GM21515 (cell line): ENCODE measurements around the gene LRRC3.
"Not testable (repeated sequence)": the region's sequence is repeated elsewhere in the genome, so short reads cannot be mapped to it uniquely, and the experiment has no call there.

Experiments used
- ATAC-seq: cut with Tn5 transposase; IDR thresholded peaks from one replicate; pipeline ENCODE4 v1.9.1; 2021; ENCODE audit not compliant: unreplicated experiment

LRRC3 gene

DNA sequence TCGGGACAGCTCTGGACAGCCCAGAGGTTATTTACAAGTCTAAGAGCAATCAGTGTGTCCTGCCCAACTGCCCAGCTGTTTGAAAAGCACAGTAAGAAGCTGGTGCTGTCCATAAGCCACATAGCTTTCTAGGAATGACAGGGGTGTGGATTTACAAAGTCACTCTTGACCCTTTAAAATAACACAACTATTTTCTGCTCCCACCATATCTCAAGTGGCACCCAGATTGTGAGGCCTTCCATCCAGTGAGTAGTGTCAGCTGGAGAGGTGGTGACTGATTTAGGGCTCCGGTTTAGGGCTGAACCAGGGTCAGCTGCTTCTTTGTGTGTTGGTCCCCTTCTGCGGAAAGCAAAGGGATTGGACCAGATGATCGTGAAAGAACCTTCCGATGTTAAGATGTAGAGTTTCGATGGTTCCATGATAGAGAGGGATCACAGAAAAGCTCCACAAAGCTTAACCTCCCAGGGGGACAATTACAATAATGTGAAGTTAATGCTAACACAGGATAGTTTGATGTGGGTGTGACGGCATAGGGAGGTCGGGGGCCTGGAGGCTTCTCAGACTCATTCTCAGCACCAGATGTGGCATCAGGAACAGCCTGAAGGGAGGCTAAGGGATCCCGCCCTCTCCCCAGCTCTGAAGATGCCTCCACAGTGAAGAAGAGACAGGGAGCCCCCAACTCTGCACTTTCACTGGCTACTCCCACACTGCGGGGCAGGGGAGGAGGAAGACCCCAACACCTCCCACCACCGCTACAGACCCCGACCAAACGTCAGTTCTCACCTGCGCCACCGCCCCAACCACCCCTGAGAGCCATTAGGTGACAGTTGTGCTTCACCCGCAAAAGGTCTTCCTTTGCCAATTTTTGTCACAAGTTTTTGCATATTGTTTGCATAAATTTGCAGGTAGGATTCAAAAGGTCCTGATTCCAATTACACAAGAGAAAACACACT lies 40.6 kb downstream of the LRRC3 start:
- ATAC-seq, result no peak

DNA sequence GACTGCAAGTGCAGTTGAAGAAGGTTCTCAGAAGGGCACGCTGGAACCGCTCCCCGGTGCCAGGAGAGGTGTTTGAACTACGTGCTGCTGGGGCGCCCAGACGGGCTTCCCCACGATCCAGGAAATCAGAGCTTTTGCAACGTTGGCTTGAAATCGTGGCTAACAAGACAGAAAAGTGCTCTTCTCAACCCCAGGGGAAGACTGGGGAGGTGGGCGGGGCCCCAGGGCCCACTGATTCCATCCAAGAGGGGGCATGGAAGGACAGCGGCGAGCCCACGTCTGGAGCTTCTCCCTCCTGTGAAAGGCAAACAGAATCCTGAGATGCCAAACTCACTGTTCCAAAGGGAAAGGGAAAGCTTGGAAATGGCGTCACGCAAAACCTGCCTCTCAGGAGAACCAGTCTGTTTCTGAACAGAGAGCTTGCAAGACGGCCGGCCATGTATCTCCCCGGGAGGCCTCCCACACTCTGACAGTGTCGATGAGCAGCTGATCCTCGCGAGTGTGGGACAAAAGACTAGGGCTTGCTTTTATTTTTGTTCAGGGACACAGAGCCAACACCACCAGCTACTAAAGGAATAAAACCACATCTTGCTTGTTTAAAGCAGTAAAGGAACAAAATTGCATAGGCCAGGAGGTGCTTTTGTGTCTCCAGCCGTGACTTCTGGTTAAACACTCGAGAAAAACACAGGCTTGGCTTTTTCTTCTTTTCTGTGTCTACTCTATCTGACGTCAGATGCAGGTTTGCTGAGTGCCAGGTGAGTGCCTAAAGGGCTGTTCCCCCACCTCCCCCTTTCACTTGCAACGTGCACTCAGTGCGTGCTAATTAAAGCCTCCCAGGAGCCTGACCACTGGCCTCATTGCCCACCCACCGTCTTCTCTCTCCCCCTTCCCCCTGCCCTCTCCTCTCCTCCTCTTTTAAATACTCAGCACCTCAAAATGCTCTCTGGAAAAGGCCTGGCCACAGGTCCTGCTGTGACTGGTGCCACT lies 41.5 kb downstream of the LRRC3 start:
- no peak for ATAC-seq

DNA sequence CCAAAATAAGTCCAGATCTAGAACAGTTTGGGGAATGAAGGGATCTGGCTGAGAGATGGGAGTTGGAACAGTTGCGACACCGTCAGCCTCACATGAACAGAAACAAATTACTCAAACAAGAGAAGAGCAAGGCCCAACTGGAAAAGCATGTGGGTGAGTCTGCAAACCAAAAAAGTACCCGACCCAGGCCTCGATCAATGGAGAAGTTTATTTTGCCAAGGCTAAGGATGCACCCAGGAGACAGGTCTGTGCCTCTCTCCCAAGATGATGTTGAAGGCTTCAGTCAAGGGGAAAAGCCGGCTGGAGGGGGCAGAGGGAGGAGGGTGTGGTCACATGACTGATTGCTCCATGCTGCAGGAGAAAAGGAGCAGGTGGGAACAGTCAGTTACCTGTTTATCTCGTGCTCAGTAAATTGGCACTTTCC lies 42.4 kb downstream of the LRRC3 start:
- ATAC-seq, result no peak

DNA sequence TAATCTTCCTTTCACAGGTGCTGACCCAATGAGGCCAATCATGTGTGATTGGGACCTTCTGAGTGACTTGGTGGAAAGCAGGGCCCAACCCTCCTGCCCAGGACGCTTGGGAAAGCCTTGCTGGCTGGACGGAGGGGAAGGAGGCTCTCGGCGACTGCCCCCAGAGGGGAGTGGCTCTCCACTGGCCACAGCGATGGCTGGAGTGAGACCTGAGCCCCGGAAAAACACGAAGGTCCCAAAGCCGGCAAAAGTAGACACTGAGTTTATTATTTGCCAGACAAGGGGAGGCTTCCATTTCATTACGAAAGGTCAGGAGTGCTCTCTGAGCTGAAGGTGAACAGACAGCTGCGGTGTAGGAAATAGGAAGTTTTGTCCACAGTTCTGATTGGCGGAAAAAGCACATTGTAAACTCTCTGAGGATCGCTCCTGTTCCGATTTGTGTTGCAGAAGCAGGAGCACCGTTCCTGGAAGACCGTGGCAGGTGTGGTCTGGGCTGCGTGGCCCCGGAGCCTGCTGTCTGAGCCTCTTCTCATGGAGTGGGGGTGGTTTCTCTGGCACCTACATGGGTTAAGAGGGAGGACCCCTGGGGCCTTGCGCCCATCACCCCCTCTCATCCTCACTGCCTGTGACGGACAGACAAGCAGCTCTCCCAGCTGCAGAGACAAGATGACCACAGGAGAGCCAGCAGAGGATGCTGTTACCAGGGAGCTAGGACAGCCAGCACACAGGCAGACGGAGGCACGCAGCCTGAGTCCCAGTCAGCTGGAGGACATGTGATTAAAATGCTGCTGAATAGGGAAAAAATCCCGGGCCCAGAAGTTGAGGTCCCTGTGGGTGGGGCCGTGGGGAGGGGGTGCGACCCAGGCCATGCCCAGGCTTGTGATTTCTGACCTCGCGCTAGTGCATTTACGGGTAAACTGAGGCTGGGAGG lies 43.2 kb downstream of the LRRC3 start:
- no peak for ATAC-seq

DNA sequence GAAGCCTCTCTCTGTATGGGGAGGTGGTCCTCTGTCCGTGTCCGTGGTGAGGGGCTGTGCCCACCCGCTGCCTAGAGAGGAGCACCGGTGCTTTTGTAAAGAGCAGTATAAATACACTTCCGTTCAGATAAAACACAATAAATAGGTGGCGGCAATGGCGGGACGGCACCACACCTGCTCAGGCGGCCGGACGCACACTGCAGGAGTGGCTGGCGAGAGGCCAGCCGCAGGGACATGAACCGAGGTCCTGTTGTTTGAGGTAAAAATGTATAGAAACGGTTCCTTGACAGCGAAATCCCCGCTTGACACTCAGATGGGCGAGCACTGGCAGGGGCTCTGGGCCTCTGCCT lies 43.9 kb downstream of the LRRC3 start:
- no peak for ATAC-seq

DNA sequence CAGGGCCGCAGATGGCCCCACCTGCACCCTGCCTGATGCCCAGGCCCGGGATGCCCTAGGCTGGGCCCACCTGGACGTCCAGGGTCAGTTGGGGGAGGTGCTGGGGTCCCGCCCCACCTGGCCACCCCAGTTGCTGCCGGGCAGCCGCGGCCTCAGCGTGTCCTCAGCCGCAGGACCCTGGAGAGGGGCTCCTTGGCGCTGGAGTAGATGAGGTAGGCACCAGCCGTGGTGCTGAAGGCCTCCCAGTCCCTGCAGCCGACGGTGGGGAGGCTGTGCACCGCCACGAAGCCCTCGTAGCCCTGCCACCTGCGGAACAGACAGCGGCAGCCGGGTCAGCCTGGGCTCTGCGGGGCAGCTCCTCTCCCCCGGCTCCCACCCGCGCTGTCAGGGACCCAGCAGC lies 44.3 kb downstream of the LRRC3 start:
- no peak for ATAC-seq

DNA sequence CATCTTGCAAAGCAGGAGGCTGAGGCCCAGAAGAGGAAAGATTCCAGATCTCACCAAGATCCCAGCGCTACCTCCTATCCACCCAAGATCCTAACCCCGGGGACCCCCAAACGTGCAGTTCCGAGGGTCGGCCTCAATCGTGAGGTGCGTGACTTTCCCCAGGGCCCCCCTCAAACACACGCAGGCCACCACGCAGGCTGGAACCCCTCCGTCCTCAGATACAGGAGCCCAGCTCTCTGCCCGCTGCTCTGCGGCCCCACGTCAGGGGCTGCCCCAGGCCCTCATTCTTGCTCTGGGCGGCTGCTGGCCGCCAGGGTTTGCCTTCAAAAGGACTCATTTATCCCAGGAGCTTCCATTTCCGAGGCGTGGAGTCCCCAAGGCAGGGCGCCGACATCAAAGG lies 44.8 kb downstream of the LRRC3 start:
- no peak for ATAC-seq

DNA sequence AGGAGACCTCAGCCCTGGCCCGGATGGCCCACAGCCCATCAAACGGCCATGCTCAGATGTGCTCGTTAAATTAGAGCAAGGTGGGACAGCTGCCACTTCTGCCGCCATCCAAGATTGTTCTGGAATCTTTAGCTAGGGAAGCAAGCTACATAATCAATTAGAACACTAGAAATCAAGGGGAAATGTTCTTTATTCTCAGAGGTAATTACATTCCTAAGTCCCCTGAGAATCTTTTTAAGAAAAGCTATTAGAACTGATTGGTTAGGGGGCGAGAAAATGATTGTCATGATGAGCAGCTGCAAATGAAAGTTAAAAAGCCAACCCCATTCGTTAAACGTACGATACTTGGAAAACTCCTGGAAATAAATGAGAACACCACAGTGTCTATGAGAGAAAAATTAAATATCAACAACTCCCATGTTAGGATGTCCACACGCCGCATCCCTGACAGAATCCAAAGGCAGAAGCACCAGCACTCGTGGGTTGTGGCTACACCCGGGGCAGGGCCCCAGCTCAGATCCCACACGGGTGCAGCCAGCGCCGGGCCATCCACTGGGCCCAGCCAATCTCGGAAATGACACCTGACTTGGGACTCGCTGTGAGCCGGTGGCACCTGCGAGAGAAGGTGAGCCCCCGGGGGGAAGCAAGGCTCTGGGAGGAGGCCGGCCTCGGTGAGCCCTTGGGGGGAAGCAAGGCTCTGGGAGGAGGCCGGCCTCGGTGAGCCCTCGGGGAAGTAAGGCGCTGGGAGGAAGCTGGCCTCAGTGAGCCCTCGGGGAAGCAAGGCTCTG lies 47.1 kb downstream of the LRRC3 start:
- no peak for ATAC-seq

DNA sequence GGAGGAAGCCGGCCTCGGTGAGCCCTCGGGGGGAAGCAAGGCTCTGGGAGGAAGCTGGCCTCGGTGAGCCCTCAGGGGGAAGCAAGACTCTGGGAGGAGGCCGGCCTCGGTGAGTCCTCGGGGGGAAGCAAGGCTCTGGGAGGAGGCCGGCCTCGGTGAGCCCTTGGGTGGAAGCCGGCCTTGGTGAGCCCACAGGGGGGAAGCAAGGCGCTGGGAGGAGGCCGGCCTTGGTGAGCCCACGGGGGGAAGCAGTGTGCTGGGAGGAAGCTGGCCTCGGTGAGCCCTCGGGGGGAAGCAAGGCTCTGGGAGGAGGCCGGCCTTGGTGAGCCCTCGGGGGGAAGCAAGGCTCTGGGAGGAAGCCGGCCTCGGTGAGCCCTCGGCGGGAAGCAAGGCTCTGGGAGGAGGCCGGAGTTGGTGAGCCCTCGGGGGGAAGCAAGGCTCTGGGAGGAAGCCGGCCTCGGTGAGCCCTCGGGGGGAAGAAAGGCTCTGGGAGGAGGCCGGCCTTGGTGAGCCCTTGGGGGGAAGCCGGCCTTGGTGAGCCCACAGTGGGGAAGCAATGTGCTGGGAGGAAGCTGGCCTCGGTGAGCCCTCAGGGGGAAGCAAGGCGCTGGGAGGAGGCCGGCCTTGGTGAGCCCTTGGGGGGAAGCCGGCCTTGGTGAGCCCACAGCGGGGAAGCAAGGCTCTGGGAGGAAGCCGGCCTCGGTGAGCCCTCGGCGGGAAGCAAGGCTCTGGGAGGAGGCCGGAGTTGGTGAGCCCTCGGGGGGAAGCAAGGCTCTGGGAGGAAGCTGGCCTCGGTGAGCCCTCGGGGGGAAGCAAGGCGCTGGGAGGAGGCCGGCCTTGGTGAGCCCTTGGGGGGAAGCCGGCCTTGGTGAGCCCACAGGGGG lies 47.9 kb downstream of the LRRC3 start:
- not testable (repeated sequence) for ATAC-seq

DNA sequence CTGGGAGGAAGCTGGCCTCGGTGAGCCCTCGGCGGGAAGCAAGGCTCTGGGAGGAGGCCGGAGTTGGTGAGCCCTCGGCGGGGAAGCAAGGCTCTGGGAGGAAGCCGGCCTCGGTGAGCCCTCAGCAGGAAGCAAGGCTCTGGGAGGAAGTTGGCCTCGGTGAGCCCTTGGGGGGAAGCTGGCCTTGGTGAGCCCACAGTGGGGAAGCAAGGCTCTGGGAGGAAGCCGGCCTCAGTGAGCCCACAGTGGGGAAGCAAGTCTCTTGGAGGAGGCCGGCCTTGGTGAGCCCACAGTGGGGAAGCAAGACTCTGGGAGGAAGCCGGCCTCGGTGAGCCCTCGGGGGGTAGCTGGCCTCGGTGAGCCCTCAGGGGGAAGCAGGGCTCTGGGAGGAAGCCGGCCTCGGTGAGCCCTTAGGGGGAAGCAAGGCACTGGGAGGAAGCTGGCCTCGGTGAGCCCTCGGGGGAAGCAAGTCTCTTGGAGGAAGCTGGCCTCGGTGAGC lies 48.6 kb downstream of the LRRC3 start:
- no peak for ATAC-seq

DNA sequence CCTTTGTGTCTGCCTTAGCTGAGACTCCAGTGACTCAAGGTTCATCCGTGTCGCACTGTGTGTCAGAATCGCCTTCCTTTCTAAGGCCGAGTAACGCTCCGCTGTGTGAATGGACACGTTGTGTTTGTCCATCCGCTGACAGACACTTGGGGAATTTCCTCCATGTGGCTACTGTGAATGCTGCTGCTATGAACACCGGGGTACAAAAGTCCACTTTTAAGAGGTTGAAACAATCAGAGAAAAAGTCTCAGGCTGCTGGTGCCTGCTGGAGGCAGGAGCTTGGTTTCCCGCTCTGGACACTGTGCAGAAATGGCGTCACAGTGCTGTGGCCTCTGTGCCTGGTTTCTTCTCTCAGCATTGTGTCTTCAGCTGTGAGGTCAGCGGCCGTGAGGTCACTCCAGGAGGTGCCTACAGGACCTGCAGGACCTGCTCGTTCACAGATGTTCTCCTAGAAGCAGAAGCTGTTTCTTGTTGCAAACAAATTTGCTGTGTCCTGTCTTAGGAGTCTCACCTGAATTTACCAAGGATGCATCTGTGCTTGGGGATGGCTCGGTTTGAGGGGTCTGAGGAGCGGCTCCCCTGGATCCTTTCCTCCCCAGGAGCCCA lies 50.5 kb downstream of the LRRC3 start:
- no peak for ATAC-seq

DNA sequence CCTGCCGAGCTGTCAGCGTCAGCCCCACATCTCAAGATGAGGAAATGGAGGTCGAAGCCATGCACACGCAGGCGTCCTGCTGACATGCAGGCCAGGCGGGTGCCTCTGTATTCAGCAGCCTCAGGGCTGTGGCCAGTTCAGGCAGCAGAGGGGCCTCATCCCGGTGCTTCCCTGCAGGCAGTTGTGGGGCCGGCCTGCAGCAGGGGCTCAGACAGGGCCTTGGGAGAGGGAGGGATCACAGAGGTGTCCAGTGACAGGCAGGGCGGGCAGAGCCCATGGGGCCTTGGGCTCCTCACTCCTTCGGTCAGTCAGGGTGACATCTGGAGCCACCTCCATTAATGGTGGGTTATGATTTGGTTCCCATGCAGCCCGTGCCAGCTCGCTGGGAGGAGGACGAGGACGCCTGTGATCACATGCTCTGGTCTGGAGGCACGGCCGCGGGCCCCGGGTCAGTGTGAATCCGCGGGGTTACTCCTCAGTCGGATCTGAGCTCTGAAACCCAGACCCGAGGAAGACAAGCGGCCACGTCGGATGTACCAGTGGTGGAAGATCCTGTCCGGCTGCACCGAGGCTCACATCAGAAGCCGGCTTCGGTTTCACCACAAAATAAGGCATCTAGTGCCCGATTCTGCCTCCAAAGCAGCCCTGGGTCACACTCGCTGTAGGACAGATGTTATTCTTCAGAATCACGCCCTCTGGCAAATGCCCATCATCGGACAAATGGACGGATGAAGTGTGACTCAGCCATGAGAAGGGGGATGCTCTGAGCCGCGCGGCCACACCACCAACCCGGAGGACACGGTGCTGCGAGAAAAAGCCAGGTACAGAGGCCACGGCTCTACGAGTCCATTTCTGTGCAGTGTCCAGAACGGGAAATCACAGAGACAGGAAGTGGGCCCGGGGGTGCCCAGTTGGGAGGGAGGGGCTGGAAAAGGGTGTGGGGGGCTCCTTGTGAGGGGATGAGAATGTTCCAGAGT lies 51.3 kb downstream of the LRRC3 start:
- no peak for ATAC-seq

DNA sequence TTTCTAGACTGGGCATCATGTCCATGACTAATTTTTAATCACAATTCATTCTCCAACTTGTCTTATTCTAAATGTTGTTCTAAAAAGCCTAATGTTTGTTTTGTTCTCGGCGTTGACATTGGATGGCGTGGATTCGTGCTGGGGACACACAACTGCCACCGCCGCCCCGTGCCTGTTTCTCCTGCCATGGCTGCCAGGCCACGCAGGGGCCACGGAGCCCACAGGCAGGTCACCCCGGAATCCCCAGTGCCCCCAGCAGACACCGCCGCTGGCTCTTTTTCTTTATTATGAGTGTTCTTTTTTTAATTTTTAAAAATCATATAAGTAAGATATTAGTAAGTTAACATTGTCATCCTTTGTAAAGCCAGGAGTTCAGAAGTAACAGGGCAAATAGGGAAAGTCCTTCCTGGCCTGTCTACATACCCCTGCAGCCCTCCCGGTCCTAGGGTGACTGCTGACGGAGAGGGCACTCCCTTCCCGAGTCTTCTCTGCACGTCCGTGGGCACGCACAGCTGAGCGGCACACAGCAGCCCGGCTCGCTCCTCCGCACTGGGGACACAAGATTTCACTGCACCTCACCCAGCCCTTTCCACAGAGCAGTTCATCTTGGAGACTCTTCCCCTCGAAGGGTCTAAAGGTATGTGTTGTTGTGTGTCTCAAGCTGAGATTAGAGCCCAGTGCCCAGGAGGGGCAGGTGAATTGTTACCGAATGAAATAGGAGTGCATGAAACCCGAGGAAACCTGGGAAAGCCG lies 52.5 kb downstream of the LRRC3 start:
- no peak for ATAC-seq

DNA sequence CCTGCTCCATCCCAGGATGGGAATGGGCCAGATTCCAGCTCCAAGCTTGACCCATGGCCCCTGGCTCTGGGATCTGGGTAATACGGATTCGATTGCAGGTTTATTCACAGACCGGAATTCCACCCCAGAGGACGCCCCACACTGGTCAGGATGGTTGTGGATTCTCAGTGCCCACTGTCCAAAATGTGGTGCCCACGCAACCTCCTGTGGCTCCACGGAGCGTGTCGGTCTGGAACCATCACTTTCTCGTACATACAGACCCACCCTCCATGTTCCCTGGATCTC lies 53.1 kb downstream of the LRRC3 start:
- ATAC-seq, result no peak

DNA sequence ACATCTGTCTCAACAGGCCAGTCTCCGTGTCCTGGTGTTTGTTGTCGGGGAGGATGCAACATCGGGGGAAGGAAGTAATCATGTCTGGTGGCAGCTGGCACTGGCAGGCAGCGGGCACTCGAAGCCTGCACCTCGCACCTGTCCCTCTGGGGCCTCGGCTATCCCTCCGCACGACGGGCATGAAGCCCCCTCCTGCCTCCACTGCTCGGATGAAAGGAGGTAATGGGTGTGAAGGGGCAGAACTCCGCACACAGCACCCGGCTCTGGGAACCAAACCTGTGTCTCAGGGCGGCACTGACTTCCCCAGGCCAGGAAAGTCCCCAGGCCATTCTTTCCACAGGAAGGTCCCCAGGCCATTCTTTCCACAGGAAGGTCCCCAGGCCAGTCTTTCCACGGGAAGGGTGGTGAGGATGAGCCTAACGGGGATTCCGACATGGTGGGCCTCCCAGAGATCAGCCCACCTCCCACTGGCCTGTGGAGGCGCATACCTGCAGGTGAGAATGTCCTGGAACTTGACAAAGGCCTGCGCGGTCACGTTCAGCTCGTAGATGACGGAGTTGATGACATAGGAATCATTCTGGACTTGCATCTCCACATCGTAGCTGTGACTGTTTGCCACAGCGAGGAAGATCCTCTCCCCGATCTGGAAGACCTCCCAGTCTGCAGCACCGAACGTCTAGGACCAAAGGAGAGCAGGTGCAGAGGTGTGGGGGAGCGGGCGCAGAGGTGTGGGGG lies 53.6 kb downstream of the LRRC3 start:
- no peak for ATAC-seq

DNA sequence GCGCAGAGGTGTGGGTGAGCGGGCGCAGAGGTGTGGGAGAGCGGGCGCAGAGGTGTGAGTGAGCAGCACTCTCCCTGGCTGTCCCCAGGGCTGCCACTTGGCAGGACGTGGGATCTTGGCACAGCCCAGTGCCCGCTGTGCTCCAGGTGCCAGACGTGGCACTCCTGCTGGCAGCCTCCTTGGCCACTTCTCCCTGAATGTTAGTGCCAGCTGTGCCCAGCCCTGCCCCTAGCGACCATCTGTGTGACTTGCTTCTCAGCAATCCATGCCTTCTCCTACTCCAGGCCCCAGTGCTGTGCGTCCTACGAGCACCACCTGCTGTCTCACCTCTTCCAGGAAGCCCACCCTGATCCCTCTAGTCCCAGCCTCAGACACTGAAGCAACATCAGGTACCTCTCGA lies 54.2 kb downstream of the LRRC3 start:
- ATAC-seq, result no peak
